DMS53 treated with DMSO at 0.1 percent for 48 hours (cell line): ENCODE results near the gene SRA1.
"Not testable (repeated sequence)": the region's sequence is repeated elsewhere in the genome, so short reads cannot be mapped to it uniquely, and the experiment has no call there.

Experiments used
- DNase-seq: peaks from one replicate; lab custom pipeline; 2025; ENCODE audit not compliant: unreplicated experiment; lab: John Stamatoyannopoulos, UW

Gene SRA1

GRCh38 chr5:140557136-140557805 lies at the start of gene SRA1:
TSS of gene SRA1 (minus strand) at chr5:140557473. CDS start at chr5:140557452, 21 bp downstream.
- peak; percentile 80 for DNase-seq

DNA sequence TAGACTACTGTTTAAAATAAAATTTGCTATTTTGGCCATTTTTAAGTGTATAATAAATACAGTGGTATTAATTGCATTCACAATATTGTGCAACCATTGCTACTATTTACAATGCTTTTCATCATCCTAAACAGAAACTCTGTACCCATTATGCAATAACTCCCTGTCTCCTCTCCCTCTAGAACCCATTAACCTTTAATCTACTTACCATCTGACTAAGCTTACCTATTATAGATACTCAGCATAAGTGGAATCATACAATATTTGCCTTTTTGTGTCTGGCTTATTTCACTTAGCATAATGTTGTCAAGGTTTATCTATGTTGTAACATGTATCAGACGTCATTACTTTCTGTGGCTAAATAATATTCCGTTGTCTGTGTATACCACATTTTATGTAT lies 49.8 kb upstream of the SRA1 start:
- DNase-seq: no peak

DNA sequence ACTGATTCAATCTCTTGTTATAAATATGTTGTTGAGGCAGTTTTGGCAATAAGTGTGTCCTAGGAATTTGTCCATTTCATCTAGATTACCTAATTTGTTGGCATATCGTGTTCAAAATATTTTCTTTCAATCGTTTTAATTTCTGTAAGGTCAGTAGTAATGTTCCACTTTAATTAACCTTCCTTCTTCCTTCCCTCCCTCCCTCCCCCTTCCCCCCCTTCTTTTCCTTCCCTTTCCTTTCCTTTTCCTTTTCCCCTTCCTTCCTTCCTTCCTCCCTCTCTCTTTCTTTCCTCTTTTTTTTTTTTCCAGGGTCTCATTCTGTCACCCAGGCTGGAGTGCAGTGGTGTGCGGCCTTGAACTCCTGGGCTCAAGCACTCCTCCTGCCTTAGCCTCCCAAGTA lies 48.6 kb upstream of the SRA1 start:
- no peak for DNase-seq

DNA sequence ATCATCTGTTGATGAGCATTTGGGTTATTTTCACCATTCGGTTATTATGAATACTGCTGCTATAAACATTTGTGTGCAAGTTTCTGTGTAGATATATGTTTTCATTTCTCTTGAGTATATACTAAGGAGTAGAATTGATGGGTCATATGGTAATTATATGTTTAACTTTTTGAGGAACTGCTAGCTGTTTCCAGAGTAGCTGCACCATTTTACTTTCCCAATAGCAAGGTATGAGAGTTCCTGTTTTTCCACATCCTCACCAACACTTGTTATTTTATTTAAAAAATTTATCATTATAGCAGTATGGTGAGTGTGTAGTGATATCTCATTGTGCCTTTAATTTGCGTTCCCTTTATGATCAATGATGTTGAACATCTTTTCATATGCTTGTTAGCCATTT lies 46.5 kb upstream of the SRA1 start:
- no peak for DNase-seq

DNA sequence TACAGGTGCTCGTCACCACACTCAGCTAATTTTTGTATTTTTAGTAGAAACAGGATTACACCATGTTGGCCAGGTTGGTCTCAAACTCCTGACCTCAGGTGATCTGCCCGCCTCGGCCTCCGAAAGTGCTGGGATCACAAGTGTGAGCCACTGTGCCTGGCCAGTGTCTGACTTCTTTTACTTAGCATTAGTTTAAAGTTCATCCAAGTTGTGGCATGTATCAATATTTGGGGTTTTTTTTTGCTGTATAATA lies 46.1 kb upstream of the SRA1 start:
- not testable (repeated sequence) for DNase-seq

DNA sequence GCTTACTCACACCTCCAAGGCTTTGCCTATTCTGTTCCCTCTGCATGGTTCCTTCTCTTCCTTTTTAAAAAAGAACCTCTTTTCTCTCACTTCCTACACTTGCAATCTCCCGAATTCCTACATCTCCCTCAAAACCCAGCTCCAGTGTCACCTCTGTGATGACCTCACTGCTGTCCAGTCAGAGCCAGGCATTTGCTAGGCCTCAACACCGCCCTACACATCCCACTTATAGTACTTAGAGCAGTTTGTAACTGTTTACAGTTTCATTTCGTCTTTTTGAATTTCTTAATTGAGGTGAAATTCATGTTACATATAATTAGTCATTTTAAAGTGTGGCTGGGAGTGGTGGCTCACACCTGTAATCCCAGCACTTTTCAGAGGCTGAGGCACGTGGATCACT lies 44.9 kb upstream of the SRA1 start:
- DNase-seq: no peak

DNA sequence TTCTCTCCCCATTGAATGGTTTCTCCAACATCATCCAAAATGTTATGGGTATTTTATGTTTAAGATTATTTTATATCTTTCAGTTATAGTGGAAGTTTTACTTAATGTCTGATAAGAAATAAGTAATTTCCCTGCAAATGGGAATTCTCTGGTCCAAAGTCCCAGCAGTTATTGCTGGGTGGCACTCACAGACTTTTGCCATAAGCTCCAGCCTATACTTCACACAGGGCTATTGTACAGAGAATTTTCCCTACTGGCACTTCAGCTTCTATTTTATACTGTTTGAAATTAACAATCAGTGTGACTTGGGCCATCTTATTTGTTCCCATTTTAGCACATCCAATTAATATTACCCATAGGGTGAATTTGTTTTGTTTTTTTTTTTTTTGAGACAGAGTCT lies 42.8 kb upstream of the SRA1 start:
- no peak for DNase-seq

DNA sequence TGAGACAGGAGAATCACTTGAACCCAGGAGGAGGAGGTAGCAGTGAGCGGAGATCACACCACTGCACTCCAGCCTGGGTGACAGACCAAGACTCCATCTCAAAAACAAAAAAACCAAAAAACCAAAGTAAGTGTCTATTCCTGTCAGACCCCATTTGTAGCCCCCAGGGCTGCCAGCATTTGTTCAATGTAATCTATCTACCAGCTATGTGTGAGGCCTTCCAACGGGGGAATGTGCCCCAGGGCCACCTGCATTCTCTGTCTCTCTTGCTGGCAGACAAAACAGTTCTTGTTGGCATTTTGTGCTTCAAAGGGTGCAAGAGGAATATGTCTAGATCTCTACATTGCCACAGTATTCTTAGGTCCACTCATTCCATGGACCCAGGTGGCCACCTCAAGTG lies 41.6 kb upstream of the SRA1 start:
- no peak for DNase-seq

DNA sequence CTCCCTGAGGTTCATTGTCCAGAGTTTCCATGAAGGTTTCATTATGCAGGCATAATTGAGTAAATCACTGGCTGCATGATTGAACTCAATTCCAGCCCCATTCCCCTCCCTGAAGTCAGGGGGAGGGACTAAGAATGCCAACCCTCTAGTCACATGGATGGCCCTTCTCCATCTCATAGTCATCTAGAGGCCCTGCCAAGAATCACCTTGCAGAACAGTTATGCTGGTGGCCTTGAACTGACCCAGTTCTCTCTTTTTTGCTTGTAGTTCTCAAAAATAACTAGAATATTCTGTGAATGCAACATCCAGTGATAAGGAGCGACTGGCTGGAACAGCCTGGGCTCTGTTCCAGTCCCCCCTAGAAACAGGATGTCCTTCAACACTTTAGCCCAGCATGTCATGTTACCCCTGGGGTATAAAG lies 39.1 kb upstream of the SRA1 start:
- no peak for DNase-seq

DNA sequence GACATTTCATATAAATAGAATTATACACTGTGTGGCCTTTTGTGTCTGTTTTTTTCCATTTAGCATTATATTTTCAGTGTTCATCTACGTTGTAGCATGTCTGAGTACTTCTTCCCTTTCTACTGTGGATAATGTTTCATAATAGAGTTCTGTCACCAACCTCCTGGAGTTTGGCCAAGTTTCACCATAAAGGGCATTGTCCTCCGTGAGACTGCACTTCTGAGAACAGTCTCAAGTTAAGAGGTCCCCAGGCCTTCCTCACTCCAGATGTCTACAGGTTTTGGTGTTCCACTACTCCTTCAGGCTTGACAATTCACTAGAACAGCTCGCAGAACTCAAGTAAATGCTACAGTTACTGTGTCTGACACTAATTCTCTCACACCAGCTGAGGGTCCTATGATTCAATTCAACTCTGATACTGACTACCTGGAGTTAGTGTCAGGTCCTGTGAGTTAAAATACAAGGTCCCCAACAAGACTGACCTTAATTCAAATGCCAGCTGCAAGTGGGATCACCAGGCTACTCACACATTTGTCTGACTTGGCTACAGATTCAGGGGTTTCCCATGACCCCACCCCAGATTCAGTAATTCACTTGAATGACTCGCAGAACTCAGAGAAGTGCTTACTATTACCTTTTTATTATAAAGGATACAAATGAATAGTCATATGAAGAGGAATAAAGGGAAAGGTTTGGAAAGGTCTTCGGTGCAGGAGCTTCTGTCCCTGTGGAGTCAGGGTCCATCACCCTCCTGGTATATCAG lies 38.4 kb upstream of the SRA1 start:
- no peak for DNase-seq

GRCh38 chr5:140594169-140594568 lies 36.9 kb upstream of the SRA1 start:
- DNase-seq: no peak

GRCh38 chr5:140593070-140593469 lies 35.8 kb upstream of the SRA1 start:
- DNase-seq: not testable (repeated sequence)

DNA sequence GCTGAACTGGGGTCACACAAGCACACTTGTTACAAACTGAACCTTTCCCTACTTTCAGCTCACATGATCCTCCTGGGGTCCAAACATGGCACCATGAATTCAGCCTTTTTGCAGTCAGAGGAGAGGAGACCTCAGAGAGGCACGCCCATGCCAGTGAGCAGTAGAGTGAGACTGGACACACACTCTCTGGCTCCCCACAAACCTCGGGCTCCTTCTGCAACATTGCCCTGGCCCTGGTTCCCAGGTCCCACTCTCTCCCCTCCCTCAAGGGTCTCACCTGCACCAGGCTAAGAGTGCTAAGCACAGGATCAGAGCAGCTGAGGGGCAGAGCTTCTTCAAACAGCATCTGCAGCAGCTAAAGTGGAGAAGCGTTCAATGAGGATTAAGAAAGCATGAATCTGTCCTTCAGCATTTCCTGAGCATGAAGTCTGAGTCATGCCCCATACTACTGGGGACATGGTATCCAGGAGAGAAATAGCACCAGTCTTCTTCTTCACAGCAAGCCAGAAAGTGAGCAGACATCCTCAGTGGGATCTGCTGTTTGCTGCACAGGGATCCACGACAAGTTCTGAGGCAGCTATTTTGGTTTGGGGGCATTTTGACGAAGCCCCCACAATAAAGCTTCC lies 34.6 kb upstream of the SRA1 start:
- no peak for DNase-seq

DNA sequence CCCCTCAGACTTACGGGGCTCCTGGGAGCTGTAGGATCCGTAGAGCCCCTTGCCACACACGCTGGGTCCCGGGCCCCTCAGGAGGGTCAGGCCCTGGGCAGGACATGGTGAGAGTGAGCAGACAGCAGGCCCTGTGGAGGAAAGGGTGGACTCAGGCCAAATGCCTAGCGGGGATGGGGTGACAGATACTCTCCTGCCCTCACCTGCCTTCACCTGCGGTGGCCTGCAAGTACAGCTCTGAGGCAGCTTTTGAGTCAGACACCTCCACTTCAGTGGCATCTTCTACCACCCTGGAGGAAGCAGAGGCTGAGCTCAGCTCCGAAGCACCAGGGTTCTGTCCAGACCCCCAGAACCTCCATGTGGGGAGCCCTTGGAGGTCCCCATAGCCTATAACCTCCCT lies 33.6 kb upstream of the SRA1 start:
- DNase-seq: no peak

GRCh38 chr5:140588311-140589070 lies 31.2 kb upstream of the SRA1 start:
- DNase-seq: no peak

GRCh38 chr5:140587495-140587894 lies 30.2 kb upstream of the SRA1 start:
- DNase-seq: no peak

DNA sequence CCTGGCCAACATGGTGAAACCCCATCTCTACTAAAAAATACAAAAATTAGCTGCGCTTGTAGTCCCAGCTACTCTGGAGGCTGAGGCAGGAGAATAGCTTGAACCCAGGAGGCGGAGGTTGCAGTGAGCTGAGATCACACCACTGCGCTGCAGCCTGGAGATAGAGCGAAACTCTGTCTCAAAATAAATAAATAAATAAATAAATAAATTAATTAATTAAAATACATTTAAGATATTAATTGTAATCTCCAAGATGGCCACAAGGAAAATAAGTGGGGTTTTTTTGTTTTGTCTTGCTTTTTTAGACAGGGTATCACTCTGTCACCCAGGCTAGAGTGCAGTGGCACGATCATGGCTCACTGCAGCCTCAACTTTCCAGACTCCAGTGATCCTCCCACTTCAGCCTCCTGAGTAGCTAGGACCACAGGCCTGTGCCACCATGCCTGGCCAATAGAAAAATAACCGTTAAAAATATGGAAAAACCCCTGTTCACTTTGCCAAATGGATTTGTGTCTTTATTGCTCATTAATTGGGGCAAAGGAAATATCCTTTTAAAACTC lies 22.0 kb upstream of the SRA1 start:
- not testable (repeated sequence) for DNase-seq

DNA sequence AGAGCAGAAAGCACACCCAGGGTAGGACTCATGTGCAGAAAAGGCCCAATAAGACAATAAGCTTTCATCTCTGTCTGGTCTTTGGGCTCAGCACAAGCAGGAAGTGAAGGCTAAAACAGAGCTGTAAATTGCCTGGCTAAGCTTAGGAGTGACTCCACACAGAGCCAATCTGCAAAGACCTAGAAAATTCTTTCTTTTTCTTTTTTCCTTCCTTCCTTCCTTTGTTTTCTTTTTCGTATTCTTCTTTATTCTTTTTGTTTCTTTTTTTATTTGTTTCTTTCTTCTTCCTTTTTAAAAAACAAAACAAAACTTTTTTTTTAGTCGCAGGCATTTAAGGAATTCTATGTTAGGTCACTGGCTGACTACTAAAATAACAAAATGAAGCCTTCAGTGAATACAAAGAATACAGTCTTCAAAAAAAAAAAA lies 19.5 kb upstream of the SRA1 start:
- no peak for DNase-seq

DNA sequence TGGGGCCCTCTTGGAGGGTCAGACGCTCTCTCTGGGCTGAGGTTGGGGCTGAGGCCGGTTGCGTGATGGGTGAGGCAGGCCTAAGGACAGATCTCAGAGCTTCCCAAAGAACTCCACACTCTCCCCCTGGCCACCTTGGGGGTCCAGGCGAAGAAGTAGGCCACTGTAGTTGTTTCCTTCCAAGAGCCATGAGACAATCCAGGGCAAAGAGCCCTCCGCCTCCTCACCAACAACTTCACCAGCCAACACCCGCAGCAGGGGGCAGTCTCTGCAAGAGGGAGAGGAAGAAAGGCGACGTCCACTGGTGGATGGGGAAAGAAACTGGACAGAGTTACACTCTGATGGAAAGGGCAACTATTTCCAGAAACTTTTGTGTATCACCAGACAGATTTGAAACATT lies 18.0 kb upstream of the SRA1 start:
- no peak for DNase-seq

DNA sequence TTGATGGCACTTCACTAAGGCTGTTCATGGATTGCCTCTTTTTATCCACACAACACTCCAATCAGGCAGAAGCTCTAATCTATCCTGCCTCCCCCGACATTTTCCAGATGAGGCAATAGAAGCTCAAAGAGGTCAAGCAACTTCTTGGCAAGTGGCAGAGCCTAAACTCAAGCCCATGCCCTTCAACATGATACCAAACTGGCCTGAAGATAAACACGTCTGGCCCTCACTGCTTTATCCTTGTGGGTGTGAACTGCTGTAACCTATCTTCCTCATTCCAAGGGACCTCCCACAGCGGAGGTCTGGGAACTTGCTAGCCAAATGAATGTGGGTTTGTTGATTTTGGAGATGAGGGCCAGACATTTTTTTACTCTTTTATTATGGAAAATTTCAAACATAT lies 16.9 kb upstream of the SRA1 start:
- DNase-seq: no peak

DNA sequence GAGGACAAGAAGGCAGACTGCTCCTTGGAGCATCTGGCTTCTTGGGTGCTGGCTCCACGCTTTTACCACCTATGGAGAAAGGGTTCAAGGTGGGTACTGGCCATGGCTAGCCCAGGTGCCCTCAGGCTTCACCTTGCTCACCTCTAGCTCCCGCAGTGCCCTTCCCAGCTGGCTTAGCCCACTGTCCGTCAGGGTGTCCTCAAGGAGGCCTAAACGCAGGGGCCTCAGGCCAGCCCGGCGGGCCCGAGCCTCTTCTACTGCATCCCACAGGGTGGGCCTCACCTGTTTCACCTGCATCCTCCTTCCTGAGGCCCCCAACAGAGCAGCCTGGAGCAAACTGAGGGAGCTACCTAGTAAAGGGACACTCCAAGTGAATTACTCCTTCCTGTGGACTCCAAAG lies 16.4 kb upstream of the SRA1 start:
- no peak for DNase-seq
